K562 (cell line): ENCODE data around the gene EXOC7. TPM values are rescaled to one million over a fixed set of nuclear protein-coding genes. Genes with fewer than 3 reads are reported as not detected.
"Not testable (repeated sequence)": the region's sequence is repeated elsewhere in the genome, so short reads cannot be mapped to it uniquely, and the experiment has no call there.

Experiments
- ATAC-seq: fragments of 200-7000 bp; cut with Tn5 transposase; 3 replicates; pipeline ENCODE4 v1.9.1; 2020; ENCODE audit warnings: moderate library complexity
- BruUV-seq: library from RNA; stranded (reverse); fragments of 400-500 nt; replicated peaks from 2 replicates; lab custom pipeline; 2021; lab: Mats Ljungman, UMichigan
- CTCF ChIA-PET: fragments of 300-600 bp; formaldehyde crosslinking; extraction: SDS; loops from one replicate; lab custom pipeline; 2021; ENCODE audit warnings: low intra/inter-chr PET ratio; lab: Yijun Ruan, JAX
- POLR2A ChIA-PET: fragments of 300-600, 350-650 bp; sonication (Branson Sonifier 250); formaldehyde crosslinking; extraction: SDS; loops from one replicate; lab custom pipeline; 2021; ENCODE audit warnings: antibody characterized with exemption, inconsistent platforms; lab: Yijun Ruan, JAX
- DNase-seq, 4 experiments: peaks; one replicate each; pipeline versions ENCODE4 v3.0.0 to v3.0.0-alpha.2; 2011 to 2018; ENCODE audit warnings: low spot score in 3 of 4, mixed read lengths in 3 of 4; ENCODE audit errors: extremely low read depth in 1 of 4
- FAIRE-seq: peaks from 2 replicates; lab custom pipeline; 2011; peaks lifted over from hg19 to GRCh38; lab: Jason Lieb, UNC
- H2AFZ ChIP-seq: 2 replicates; pipeline ENCODE4 v1.6.0; 2011; ENCODE audit warnings: low read depth, low read length, control low read depth, inconsistent platforms
- H3K27ac ChIP-seq: fragments of 200-600 bp; 3 replicates; pipeline ENCODE4 v1.8.0; 2011; ENCODE audit warnings: low read depth, mild to moderate bottlenecking, control low read depth, inconsistent platforms, low read length, moderate library complexity, mixed read lengths; ENCODE audit errors: extremely low read depth
- H3K27me3 ChIP-seq, 2 experiments: fragments of 300-600 bp in 1 of 2; 2 replicates in 1 of 2; 3 replicates in 1 of 2; pipeline versions ENCODE4 v1.6.0 to v1.8.0; 2011; ENCODE audit warnings: inconsistent platforms in 2 of 2, low read length in 2 of 2, mild to moderate bottlenecking in 1 of 2, mixed read lengths in 1 of 2, moderate library complexity in 1 of 2; ENCODE audit not compliant: control insufficient read depth in 2 of 2, insufficient read depth in 2 of 2
- H3K36me3 ChIP-seq: fragments of 300-600 bp; 3 replicates; pipeline ENCODE4 v1.8.0; 2011; ENCODE audit warnings: mild to moderate bottlenecking, low read length, inconsistent platforms; ENCODE audit not compliant: control insufficient read depth, insufficient read depth
- H3K4me1 ChIP-seq, 2 experiments: fragments of 200-600 bp in 1 of 2; replicated peaks in 1 of 2; 2 replicates in 1 of 2; 3 replicates in 1 of 2; pipeline versions ENCODE4 v1.5.1 to v1.8.0; 2011; ENCODE audit warnings: inconsistent platforms in 2 of 2, low read length in 2 of 2, mild to moderate bottlenecking in 1 of 2, mixed read lengths in 1 of 2, moderate library complexity in 1 of 2; ENCODE audit not compliant: control insufficient read depth in 2 of 2, insufficient read depth in 2 of 2
- H3K4me2 ChIP-seq: 2 replicates; pipeline ENCODE4 v1.6.1; 2011; ENCODE audit warnings: low read length, control low read depth, inconsistent platforms, mixed read lengths; ENCODE audit not compliant: insufficient read depth
- H3K4me3 ChIP-seq: fragments of 200-600 bp; sonication (generic), shearing (Covaris generic); 2 replicates; pipeline ENCODE4 v1.5.1; 2016; ENCODE audit warnings: control low read depth, inconsistent platforms
- H3K79me2 ChIP-seq: fragments of 200-600 bp; 3 replicates; pipeline ENCODE4 v1.8.0; 2011; ENCODE audit warnings: low read length, inconsistent platforms; ENCODE audit not compliant: control insufficient read depth, insufficient read depth
- H3K9ac ChIP-seq, 2 experiments: 2 replicates each; pipeline versions ENCODE4 v1.6.0 to v1.6.1; 2011; ENCODE audit warnings: low read depth in 2 of 2, low read length in 2 of 2, control low read depth in 1 of 2, inconsistent platforms in 1 of 2, mild to moderate bottlenecking in 1 of 2, mixed read lengths in 1 of 2; ENCODE audit not compliant: insufficient read depth in 1 of 2
- H3K9me1 ChIP-seq: one replicate; pipeline ENCODE4 v1.6.0; 2011; ENCODE audit warnings: inconsistent platforms, mild to moderate bottlenecking, low read length, moderate library complexity; ENCODE audit not compliant: control insufficient read depth, insufficient read depth
- H3K9me3 ChIP-seq: replicated peaks from 2 replicates; pipeline ENCODE4 v1.5.1; 2011; ENCODE audit warnings: low read depth, low read length, inconsistent platforms; ENCODE audit not compliant: control insufficient read depth, insufficient read depth
- H4K20me1 ChIP-seq: replicated peaks from 2 replicates; pipeline ENCODE4 v1.6.1; 2011; ENCODE audit warnings: low read length, inconsistent platforms, mixed read lengths; ENCODE audit not compliant: control insufficient read depth, insufficient read depth
- ARID2 ChIP-seq: fragments of 450-650 bp; IDR thresholded peaks from 2 replicates; pipeline ENCODE4 v1.6.1; 2017; ENCODE audit warnings: antibody characterized with exemption, mild to moderate bottlenecking
- CTCF ChIP-seq, 3 experiments: IDR thresholded peaks in 2 of 3; conservative IDR thresholded peaks in 1 of 3; 2 replicates each; pipeline ENCODE4 v1.5.1; 2011 to 2012; ENCODE audit warnings: low read length in 3 of 3, mild to moderate bottlenecking in 3 of 3, control low read depth in 2 of 3, improper control_type of control experiment in 1 of 3, inconsistent platforms in 1 of 3, low read depth in 1 of 3, mixed read lengths in 1 of 3, moderate library complexity in 1 of 3; ENCODE audit not compliant: insufficient read depth in 2 of 3
- HINFP ChIP-seq: fragments of 450-650 bp; conservative IDR thresholded peaks from 2 replicates; pipeline ENCODE4 v1.6.1; 2016; ENCODE audit warnings: missing genetic modification characterization, low read depth, mild to moderate bottlenecking, control low read depth, missing compliant biosample characterization
- PHB ChIP-seq: fragments of 250-450 bp; sonication (Bioruptor Pico); IDR thresholded peaks from 2 replicates; pipeline ENCODE4 v1.5.0; 2021
- RAD21 ChIP-seq, 2 experiments: fragments of 250-450 bp in 1 of 2; fragments of 450-650 bp in 1 of 2; sonication (Bioruptor Pico) in 1 of 2; formaldehyde crosslinking in 1 of 2; IDR thresholded peaks in 1 of 2; conservative IDR thresholded peaks in 1 of 2; 2 replicates each; pipeline versions ENCODE4 v1.4.0 to v1.8.0; 2020 to 2022; ENCODE audit warnings: mild to moderate bottlenecking in 2 of 2, moderate library complexity in 1 of 2
- SNRNP70 ChIP-seq: fragments of 200-400 bp; formaldehyde crosslinking; optimal IDR thresholded peaks from 2 replicates; pipeline ENCODE3; 2017; ENCODE audit warnings: low read depth, low read length
- ZBED1 ChIP-seq: IDR thresholded peaks from 2 replicates; pipeline ENCODE4 v1.6.1; 2014
- ZNF121 ChIP-seq: sonication (generic); formaldehyde crosslinking; conservative IDR thresholded peaks from 2 replicates; pipeline ENCODE4 v1.8.0; 2022; ENCODE audit warnings: missing genetic modification reagents
- ZNF277 ChIP-seq: fragments of 250-450 bp; sonication (Bioruptor Pico); IDR thresholded peaks from 2 replicates; pipeline ENCODE4 v1.8.0; 2022; ENCODE audit warnings: inconsistent platforms, mild to moderate bottlenecking, moderate library complexity, borderline replicate concordance
- WGBS: fragments of 100-300 bp; shearing (Covaris generic); methylation state at CpG from one replicate; pipeline ENCODE4 v1.1.6; 2016; ENCODE audit warnings: low coverage, mixed read lengths; ENCODE audit not compliant: insufficient coverage; ENCODE audit errors: missing lambda C conversion rate; 5-methylcytosine and 5-hydroxymethylcytosine counted together
- in situ Hi-C: fragments of 300-500 bp; cut with MboI; formaldehyde crosslinking; loops from 4 replicates; pipeline ENCODE4 v1.15.0; 2018; ENCODE audit warnings: inconsistent platforms, mixed read lengths
- intact Hi-C: fragments of 100-400 bp; cut with micrococcal nuclease; formaldehyde crosslinking; loops from 2 replicates; pipeline ENCODE4 v1.14.2; 2022
- polyA plus RNA-seq, 8 experiments: library from polyadenylated mRNA; depleted of rRNA in 4 of 8; stranded (reverse) in 5 of 8; unstranded in 3 of 8; fragments of >200 nt; fragmentation: Nextera tagmentation in 2 of 8; fragmentation: Illumina TruSeq in 1 of 8; extraction: Ambion mirVana in 2 of 8; extraction: Trizol in 1 of 8; gene quantifications; 2 replicates each; pipeline versions ENCODE4 v1.2.1 to v1.2.3, GENCODE V29; 2011 to 2014; ENCODE audit warnings: inconsistent platforms in 1 of 8, missing spikeins in 1 of 8
- total RNA-seq, 7 experiments: library from RNA; depleted of rRNA in 6 of 7; stranded (reverse); fragments of >200 nt in 6 of 7; fragmentation: Illumina TruSeq in 2 of 7; extraction: Trizol in 2 of 7; gene quantifications; 2 replicates each; pipeline versions ENCODE4 v1.2.1 to v1.2.3, GENCODE V29; 2011 to 2021; ENCODE audit warnings: low replicate concordance in 1 of 7

The EXOC7 gene
- total and polyA plus RNA-seq, 9 of the 15 experiments (the other 6 are each of a cell fraction or from before 2014, with no cell fraction given), result 18.6 to 57.0 (median 35.0) TPM

- POLR2A ChIA-PET, result interaction anchor here (0.6 to 5.0 kb wide), 4 partner anchors 11 to 202 kb away, joined by 3 to 33 read pairs (median 8); partner anchors contain the start of gene SRP68
- FAIRE-seq, H3K4me3 ChIP-seq, H3K4me1 ChIP-seq, H3K79me2 ChIP-seq, CTCF ChIA-PET, H3K9me3 ChIP-seq, H3K9me1 ChIP-seq, H3K27me3 ChIP-seq, DNase-seq, H3K4me2 ChIP-seq, H4K20me1 ChIP-seq, in situ Hi-C loops, BruUV-seq, H3K27ac ChIP-seq, intact Hi-C loops, H3K9ac ChIP-seq, H2AFZ ChIP-seq, ATAC-seq: not testable (repeated sequence)
- 94% methylated on average over 6 of the region's 6 CpGs for WGBS
- TF ChIP-seq ZNF121 (CRISPR knock-in tag), result peak; percentile 70
- H3K36me3 ChIP-seq, result peaks cover 82% of the 10 kb centered on the region
Measured at GRCh38 chr17:76058264-76058663, 45.3 kb downstream of the EXOC7 start.

GRCh38 chr17:76056882-76057281, 46.7 kb downstream of the EXOC7 start:
- CTCF ChIA-PET, result no interaction called here
- Histone ChIP-seq H3K9me1 (no peaks in the 10 kb centered on the region), H3K4me3 (no peak overlapping the region), H3K27ac (no peak overlapping the region), H3K4me2 (no peak overlapping the region), H3K79me2 (peaks cover 7% of the 10 kb centered on the region; the same call in 2 of the 3 replicates), H4K20me1 (no peaks in the 10 kb centered on the region), H3K27me3 (no peaks in the 10 kb centered on the region), H3K9me3 (no peaks in the 10 kb centered on the region), H3K9ac (no peak overlapping the region), H3K4me1 (peaks cover 5 to 9% of the 10 kb centered on the region in 2 experiments; a peak in 3 of 5 replicates), H3K36me3 (peaks cover 82% of the 10 kb centered on the region), H2AFZ (no peak overlapping the region)
- BruUV-seq, result no TSS peak
- POLR2A ChIA-PET, result interaction anchor here (1.6 to 5.0 kb wide), 4 partner anchors 10 to 27 kb away, joined by 4 to 33 read pairs (median 10); partner anchors contain the start of gene SRP68
- DNase-seq (no peak), ATAC-seq (peak; percentile 56; the same call in 2 of the 3 replicates), FAIRE-seq (no peak)
- intact Hi-C loops (no loop called here), in situ Hi-C loops (no loop called here)
- TF ChIP-seq RAD21 (CRISPR knock-in tag; conservative IDR thresholded peaks at IDR 0.05 in 1 of 2, IDR thresholded peaks at IDR 0.05 in 1 of 2), result peak in 1 of 2 experiments; percentile 14; a peak in 1 of 4 replicates
- TF ChIP-seq CTCF (IDR thresholded peaks at IDR 0.05 in 2 of 3, conservative IDR thresholded peaks at IDR 0.05 in 1 of 3; ENCODE audit: insufficient read depth in 2 of 3, low read depth in 1 of 3, low read length in 3 of 3), result peak in 1 of 3 experiments; percentile 21; a peak in 2 of 6 replicates
- TF ChIP-seq ARID2, result no peak
- TF ChIP-seq ZBED1, result no peak
- TF ChIP-seq PHB (CRISPR knock-in tag), result no peak
- TF ChIP-seq HINFP (tag), result no peak
- TF ChIP-seq ZNF277 (CRISPR knock-in tag), result no peak
- TF ChIP-seq SNRNP70, result no peak
- WGBS, result 87% methylated on average over 3 of the region's 3 CpGs
